Measurements from ENCODE around the gene CTF1. TPM values are rescaled to one million over a fixed set of nuclear protein-coding genes. Genes with fewer than 3 reads are reported as not detected.
"Not testable (repeated sequence)": the region's sequence is repeated elsewhere in the genome, so short reads cannot be mapped to it uniquely, and the experiment has no call there.

Gene CTF1
- under 1 TPM; 0.19 to 0.37 TPM for total RNA-seq

DNA sequence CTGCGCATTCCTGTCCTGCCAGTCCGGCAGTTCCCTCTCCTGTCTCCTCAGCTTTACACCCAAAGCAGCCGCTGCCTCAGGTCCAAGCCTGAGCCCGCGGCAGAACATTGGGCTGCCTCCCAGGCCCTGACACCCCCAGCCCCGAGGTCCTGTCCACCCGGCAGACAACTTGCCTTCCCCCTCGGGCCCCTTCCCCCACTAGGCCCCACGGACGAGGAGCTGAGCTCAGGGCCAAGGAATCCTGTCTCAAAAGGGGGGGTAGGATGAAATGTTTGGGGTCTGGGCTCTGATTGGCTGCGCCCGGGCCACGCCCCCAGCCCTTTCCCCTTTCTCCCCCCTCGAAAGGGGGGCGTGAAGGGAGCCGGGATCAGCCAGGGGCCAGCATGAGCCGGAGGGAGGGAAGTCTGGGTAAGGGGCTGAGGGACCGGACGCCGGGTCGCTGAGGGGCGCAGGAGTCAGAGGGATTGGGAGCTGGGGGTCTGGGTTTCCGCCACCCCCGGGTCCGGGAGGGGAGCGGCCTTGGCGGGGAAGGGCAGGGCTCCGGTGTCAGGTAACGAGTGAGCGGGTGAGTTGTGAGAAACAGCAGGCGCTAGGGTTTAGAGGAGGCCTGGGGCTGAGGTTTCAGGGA is at the start of gene CTF1:
TSS of gene CTF1 (plus strand) at position 354 of the 628 bp plus-strand sequence. CDS start at position 384, 30 bp downstream.
- Mint-ChIP-seq H3K36me3 (peaks cover 3% of the 10 kb centered on the region), H3K27me3 (no peaks in the 10 kb centered on the region), H3K4me1 (peaks cover 43% of the 10 kb centered on the region), H3K4me3 (peak within 1 kb of the TSS; percentile 79), H3K27ac (peak within 1 kb of the TSS; percentile 82), H3K9me3 (no peaks in the 10 kb centered on the region)
- POLR2A ChIA-PET, result interaction anchor here (0.8 to 3.4 kb wide), 4 partner anchors 21 to 710 kb away, joined by 3 to 23 read pairs (median 7); no protein-coding TSS in a partner anchor
- no peak for ATAC-seq (ENCODE audit: low read depth)
- DNase-seq, result peak; percentile 39

- POLR2A ChIA-PET, result interaction anchor here (2.2 to 3.9 kb wide), 3 partner anchors 28 to 74 kb away, joined by 6 to 50 read pairs (median 25); no protein-coding TSS in a partner anchor
- H3K27ac Mint-ChIP-seq, result no peak overlapping the region
Measured at GRCh38 chr16:30846649-30847402, 49.6 kb upstream of the CTF1 start.

DNA sequence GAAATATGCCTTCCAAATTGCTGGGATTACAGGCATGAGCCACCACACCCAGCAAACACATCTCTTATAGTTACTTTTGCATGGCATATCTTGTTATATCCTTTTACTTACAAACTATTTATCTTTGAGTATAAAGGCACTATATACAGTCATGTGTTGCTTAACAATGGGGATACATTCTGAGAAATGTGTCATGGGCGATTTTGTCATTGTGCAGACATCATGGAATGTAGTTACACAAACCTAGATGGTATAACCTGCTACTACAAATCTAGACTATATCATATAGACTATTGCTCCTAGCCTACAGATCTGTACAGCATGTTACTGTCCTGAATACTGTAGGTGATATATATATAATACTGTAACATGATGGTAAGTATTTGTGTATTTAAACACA is 46.2 kb upstream of the CTF1 start:
- ATAC-seq (ENCODE audit: low read depth) (no peak), DNase-seq (no peak)
- peaks cover 2% of the 10 kb centered on the region for H3K27me3 Mint-ChIP-seq
- H3K9me3 Mint-ChIP-seq, result no peaks in the 10 kb centered on the region
- H3K4me1 Mint-ChIP-seq, result peaks cover 4% of the 10 kb centered on the region
- no peaks in the 10 kb centered on the region for H3K36me3 Mint-ChIP-seq
- no peak overlapping the region for H3K4me3 Mint-ChIP-seq
- no peak overlapping the region for H3K27ac Mint-ChIP-seq
- POLR2A ChIA-PET, result interaction anchor here (0.9 kb wide), 1 partner anchor 52 kb away, joined by 5 read pairs; no protein-coding TSS in a partner anchor

More at GRCh38 chr16:30846649-30847402, 49.6 kb upstream of the CTF1 start:
- no peaks in the 10 kb centered on the region for H3K9me3 Mint-ChIP-seq
- DNase-seq, result no peak
- no peak overlapping the region for H3K4me3 Mint-ChIP-seq
- H3K36me3 Mint-ChIP-seq, result no peaks in the 10 kb centered on the region
- peaks cover 2% of the 10 kb centered on the region for H3K27me3 Mint-ChIP-seq
- no peak for ATAC-seq (ENCODE audit: low read depth)
- peaks cover 12% of the 10 kb centered on the region for H3K4me1 Mint-ChIP-seq

- Mint-ChIP-seq H3K4me3 (no peak overlapping the region), H3K36me3 (no peaks in the 10 kb centered on the region), H3K27me3 (peaks cover 2% of the 10 kb centered on the region), H3K4me1 (peaks cover under 1% of the 10 kb centered on the region), H3K27ac (no peak overlapping the region), H3K9me3 (no peaks in the 10 kb centered on the region)
- POLR2A ChIA-PET, result no interaction called here
- ATAC-seq (ENCODE audit: low read depth), result no peak
- DNase-seq, result no peak
Measured at GRCh38 chr16:30853758-30854157, 42.7 kb upstream of the CTF1 start.

GRCh38 chr16:30858111-30858495 is 38.3 kb upstream of the CTF1 start:
- ATAC-seq (ENCODE audit: low read depth), result no peak
- no peaks in the 10 kb centered on the region for H3K36me3 Mint-ChIP-seq

DNA sequence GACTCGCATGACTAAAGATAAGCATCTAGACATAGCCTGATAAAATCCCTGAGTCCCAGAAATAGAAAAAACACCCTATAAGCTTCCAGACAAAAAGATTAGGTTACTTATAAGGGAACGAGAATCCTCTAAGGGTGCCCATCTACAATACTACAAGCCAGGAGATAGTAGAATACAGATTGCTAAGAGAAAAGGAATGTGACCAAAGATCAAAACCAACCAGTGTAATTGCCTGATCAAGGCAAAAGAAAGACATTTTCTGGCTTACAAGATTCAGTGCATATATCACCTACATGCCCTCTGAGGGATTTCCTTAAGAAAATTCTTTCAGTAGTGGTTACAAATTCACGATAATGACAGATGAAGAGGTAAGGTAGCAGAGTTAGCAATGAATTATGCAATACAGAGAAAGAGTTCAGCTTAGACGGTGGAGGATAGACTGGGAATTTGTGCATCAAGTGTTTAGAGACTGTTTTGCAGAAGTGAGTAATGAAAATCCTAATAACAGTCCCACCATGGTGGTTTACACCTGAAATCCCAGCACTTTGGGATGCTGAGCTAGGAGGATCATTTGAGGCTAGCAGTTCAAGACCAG is 37.5 kb upstream of the CTF1 start:
- Mint-ChIP-seq H3K4me3 (no peak overlapping the region), H3K27ac (no peak overlapping the region), H3K27me3 (no peaks in the 10 kb centered on the region), H3K36me3 (no peaks in the 10 kb centered on the region), H3K4me1 (peaks cover 3% of the 10 kb centered on the region), H3K9me3 (no peaks in the 10 kb centered on the region)
- POLR2A ChIA-PET, result no interaction called here
- DNase-seq, result no peak
- no peak for ATAC-seq (ENCODE audit: low read depth)

More at GRCh38 chr16:30858111-30858495, 38.3 kb upstream of the CTF1 start:
- Mint-ChIP-seq H3K4me1 (peaks cover 3% of the 10 kb centered on the region), H3K27me3 (no peaks in the 10 kb centered on the region), H3K9me3 (no peaks in the 10 kb centered on the region), H3K4me3 (no peak overlapping the region), H3K27ac (no peak overlapping the region)
- DNase-seq, result no peak
- POLR2A ChIA-PET, result interaction anchor here (1.0 kb wide), 1 partner anchor 16 kb away, joined by 5 read pairs; no protein-coding TSS in a partner anchor

DNA sequence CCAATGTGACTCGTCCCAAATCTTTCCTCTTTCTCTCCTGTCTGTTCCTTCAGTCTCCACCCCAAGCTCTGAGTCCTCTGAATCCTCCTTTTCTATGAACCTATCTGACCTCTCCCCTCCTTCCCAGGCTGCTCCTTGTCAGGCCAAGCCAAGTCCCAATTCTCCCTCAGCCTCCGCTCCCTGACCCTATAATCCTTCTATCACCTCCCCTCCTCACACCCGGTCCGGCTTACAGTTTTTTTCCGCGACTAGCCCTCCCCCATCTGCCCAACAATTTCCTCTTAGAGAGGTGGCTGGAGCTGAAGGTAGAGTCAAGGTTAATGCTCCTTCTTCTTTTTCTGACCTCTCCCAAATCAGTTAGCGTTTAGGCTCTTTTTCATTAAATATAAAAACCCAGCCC is 35.7 kb upstream of the CTF1 start:
- DNase-seq; H3K4me1 Mint-ChIP-seq; ATAC-seq (ENCODE audit: low read depth); H3K27ac Mint-ChIP-seq; H3K27me3 Mint-ChIP-seq; H3K36me3 Mint-ChIP-seq; H3K4me3 Mint-ChIP-seq; POLR2A ChIA-PET; H3K9me3 Mint-ChIP-seq: not testable (repeated sequence)

DNA sequence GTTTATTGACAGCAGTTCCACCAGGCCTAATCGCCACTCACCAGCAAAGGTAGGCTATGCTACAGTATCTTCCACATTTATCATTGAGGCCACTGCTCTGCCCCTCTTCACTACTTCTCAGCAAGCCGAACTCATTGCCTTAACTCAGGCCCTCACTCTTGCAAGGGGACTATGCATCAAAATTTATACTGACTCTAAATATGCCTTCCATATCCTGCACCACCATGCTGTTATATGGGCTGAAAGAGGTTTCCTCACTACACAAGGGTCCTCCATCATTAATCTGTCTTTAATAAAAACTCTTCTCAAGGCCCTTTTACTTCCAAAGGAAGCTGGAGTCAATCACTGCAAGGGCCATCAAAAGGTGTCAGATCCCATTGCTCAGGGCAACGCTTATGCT is 33.2 kb upstream of the CTF1 start:
- H3K4me1 Mint-ChIP-seq; H3K4me3 Mint-ChIP-seq; H3K27ac Mint-ChIP-seq; DNase-seq; H3K9me3 Mint-ChIP-seq; ATAC-seq (ENCODE audit: low read depth); POLR2A ChIA-PET; H3K36me3 Mint-ChIP-seq; H3K27me3 Mint-ChIP-seq: not testable (repeated sequence)

DNA sequence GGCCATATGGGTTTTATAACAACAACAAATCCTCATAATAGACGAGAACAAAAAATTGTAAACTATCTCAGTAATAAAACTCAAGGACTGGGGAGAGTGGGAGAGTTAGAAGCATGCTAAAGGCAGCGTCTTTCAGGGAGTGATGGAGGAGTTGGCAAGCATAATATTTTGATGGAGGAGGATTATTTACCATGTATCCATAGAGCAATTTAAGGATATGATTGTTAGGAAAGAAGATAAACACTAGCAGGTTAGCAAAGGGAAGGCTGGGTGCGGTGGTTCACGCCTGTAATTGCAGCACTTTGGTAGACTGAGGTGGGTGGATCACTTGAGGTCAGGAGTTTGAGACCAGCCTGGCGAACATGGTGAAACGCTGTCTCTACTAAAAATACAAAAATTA is 30.4 kb upstream of the CTF1 start:
- Mint-ChIP-seq H3K4me3 (no peak overlapping the region), H3K36me3 (peaks cover 3% of the 10 kb centered on the region), H3K27me3 (no peaks in the 10 kb centered on the region), H3K9me3 (no peaks in the 10 kb centered on the region), H3K4me1 (no peaks in the 10 kb centered on the region), H3K27ac (no peak overlapping the region)
- POLR2A ChIA-PET, result no interaction called here
- no peak for ATAC-seq (ENCODE audit: low read depth)
- no peak for DNase-seq

GRCh38 chr16:30867747-30868146 is 28.7 kb upstream of the CTF1 start:
- Mint-ChIP-seq H3K27me3 (no peaks in the 10 kb centered on the region), H3K4me3 (no peak overlapping the region), H3K36me3 (peaks cover 3% of the 10 kb centered on the region), H3K9me3 (no peaks in the 10 kb centered on the region), H3K4me1 (no peaks in the 10 kb centered on the region), H3K27ac (no peak overlapping the region)
- POLR2A ChIA-PET, result no interaction called here
- DNase-seq (no peak), ATAC-seq (ENCODE audit: low read depth) (no peak)

DNA sequence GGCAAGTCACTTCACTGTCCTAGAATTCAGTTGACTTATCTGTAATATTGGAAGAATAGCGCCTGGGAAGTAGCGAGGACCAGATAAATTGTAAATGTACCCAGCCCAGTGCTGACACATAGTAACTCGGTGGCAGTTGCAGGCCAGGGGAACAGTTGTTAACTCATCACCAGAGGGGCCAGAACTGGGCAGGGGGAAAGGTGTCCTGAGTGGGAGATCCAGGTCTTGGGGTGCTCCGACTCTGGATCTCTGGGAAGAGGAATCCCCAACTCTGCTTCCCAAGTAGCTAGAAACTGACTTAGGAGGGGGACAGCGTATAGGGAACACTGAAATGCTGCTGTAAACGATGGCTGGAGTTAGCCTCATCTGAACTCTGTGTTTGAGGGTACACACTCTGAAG is 25.5 kb upstream of the CTF1 start:
- POLR2A ChIA-PET, result no interaction called here
- peaks cover 6% of the 10 kb centered on the region for H3K4me1 Mint-ChIP-seq
- no peak for ATAC-seq (ENCODE audit: low read depth)
- peaks cover 1% of the 10 kb centered on the region for H3K36me3 Mint-ChIP-seq
- H3K27ac Mint-ChIP-seq, result no peak overlapping the region
- H3K9me3 Mint-ChIP-seq, result no peaks in the 10 kb centered on the region
- DNase-seq, result no peak
- H3K27me3 Mint-ChIP-seq, result no peaks in the 10 kb centered on the region
- H3K4me3 Mint-ChIP-seq, result no peak overlapping the region

DNA sequence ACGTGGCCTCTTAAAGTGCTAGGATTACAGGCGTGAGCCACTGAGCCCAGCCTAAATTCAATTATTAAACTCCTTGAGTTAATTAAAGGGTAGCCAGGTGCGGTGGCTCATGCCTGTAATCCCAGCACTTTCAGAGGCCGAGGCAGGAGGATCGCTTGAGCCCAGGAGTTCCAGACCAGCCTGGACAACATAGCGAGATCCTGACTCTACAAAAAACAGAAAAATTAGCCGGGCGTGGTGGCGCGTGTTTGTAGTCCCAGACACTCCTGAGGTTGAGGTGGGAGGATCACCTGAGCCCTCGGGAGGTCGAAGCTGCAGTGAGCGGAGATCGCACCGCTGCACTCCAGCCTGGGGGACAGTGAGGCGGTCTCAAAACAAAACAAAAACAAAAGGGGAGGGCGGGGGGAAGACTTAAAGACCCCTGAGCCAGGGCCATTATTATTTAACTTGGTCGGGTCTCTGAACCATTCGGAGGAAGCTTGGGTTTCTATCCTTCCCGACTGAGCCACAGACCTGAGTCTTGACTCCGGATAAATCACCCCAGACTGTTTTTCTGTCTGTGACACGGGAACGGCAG is 22.1 kb upstream of the CTF1 start:
- Mint-ChIP-seq H3K4me1 (peaks cover 16% of the 10 kb centered on the region), H3K4me3 (peak overlapping the region; percentile 98), H3K27me3 (no peaks in the 10 kb centered on the region), H3K9me3 (no peaks in the 10 kb centered on the region), H3K27ac (peak overlapping the region; percentile 94), H3K36me3 (peaks cover 8% of the 10 kb centered on the region)
- no peak for ATAC-seq (ENCODE audit: low read depth)
- POLR2A ChIA-PET, result interaction anchor here (0.7 to 6.1 kb wide), 12 partner anchors 16 to 75 kb away, joined by 3 to 82 read pairs (median 6); partner anchors contain the start of genes BCL7C, CTF1 and ORAI3
- no peak for DNase-seq

Measured in activated naive CD8-positive, alpha-beta T cell treated with anti-CD3 and anti-CD28 coated beads, Interleukin-2, amount 10 ng/mL, durations not matched to agents 7 days and 5 days (primary cell).